Natural killer cell (primary cell): Measurements from ENCODE around the gene LEKR1. TPM values are rescaled to one million over a fixed set of nuclear protein-coding genes. Genes with fewer than 3 reads are reported as not detected.

Experiments used
- ATAC-seq, 3 donors: fragments of 150-1000 bp in 2 of 3; fragments of 200-7000 bp in 1 of 3; cut with Tn5 transposase; 1 replicate in 1 of 3; 2 replicates in 2 of 3; pipeline ENCODE4 v1.10.0; 2021; ENCODE audit warnings: mild to moderate bottlenecking in 2 of 3, moderate library complexity in 2 of 3
- DNase-seq, 2 donors: peaks; one replicate each; pipeline versions ENCODE4 v3.0.0 to v3.0.0-alpha.2; 2013 to 2021; ENCODE audit warnings: mixed read lengths in 1 of 2
- H3K27ac ChIP-seq: one replicate; pipeline ENCODE4 v1.5.1; 2013; ENCODE audit warnings: mild to moderate bottlenecking, low read length
- H3K27me3 ChIP-seq: one replicate; pipeline ENCODE4 v1.6.1; 2013; ENCODE audit warnings: low read length; ENCODE audit not compliant: control insufficient read depth, insufficient read depth
- H3K36me3 ChIP-seq: one replicate; pipeline ENCODE4 v1.6.1; 2013; ENCODE audit warnings: low read length; ENCODE audit not compliant: control insufficient read depth, insufficient read depth
- H3K4me1 ChIP-seq: one replicate; pipeline ENCODE4 v1.6.1; 2013; ENCODE audit warnings: low read length; ENCODE audit not compliant: control insufficient read depth, insufficient read depth
- H3K4me3 ChIP-seq: one replicate; pipeline ENCODE4 v1.5.1; 2013; ENCODE audit warnings: low read length
- H3K9me3 ChIP-seq: one replicate; pipeline ENCODE4 v1.6.1; 2013; ENCODE audit warnings: low read length; ENCODE audit not compliant: control insufficient read depth, insufficient read depth
- H3K27ac Mint-ChIP-seq, 2 donors: one replicate each; pipeline ENCODE4 v1.8.0; 2022; ENCODE audit warnings: mild to moderate bottlenecking in 2 of 2, mixed read lengths in 2 of 2, moderate library complexity in 1 of 2
- H3K27me3 Mint-ChIP-seq, 2 donors: one replicate each; pipeline ENCODE4 v1.8.0; 2022; ENCODE audit warnings: low read depth in 2 of 2, mixed read lengths in 2 of 2
- H3K36me3 Mint-ChIP-seq: one replicate; pipeline ENCODE4 v1.8.0; 2022; ENCODE audit warnings: mixed read lengths
- H3K4me1 Mint-ChIP-seq, 2 donors: one replicate each; pipeline ENCODE4 v1.8.0; 2022; ENCODE audit warnings: mixed read lengths in 2 of 2
- H3K4me3 Mint-ChIP-seq: one replicate; pipeline ENCODE4 v1.8.0; 2022; ENCODE audit warnings: mild to moderate bottlenecking, moderate library complexity, mixed read lengths
- H3K9me3 Mint-ChIP-seq, 2 donors: one replicate each; pipeline ENCODE4 v1.8.0; 2022; ENCODE audit warnings: mixed read lengths in 2 of 2
- CTCF ChIP-seq: fragments of 200-600 bp; IDR thresholded peaks from one replicate; pipeline ENCODE4 v1.8.0; 2022; ENCODE audit warnings: antibody characterized with exemption
- WGBS: methylation state at CpG from one replicate; pipeline ENCODE4 v1.1.7; 2013; ENCODE audit warnings: missing lambda C conversion rate; ENCODE audit not compliant: insufficient coverage; 5-methylcytosine and 5-hydroxymethylcytosine counted together
- intact Hi-C: fragments of 100-400 bp; cut with micrococcal nuclease; formaldehyde crosslinking; loops from one replicate; pipeline ENCODE4 v1.14.2; 2022
- total RNA-seq, 4 donors: library from RNA; stranded (reverse); fragments of 120-200 nt in 1 of 4; gene quantifications; one replicate each; pipeline versions ENCODE4 v1.2.3 to v1.2.4, GENCODE V29; 2013 to 2022

The LEKR1 gene
- total RNA-seq, 3 donors from 2014 or later (not counting 1 experiment from before 2014, with no cell fraction given), result 1.1 to 1.7 (median 1.2) TPM

- no peak for TF ChIP-seq CTCF
- intact Hi-C loops, result no loop called here
- Mint-ChIP-seq H3K27ac (no peak overlapping the region), H3K4me1 (no peaks in the 10 kb centered on the region), H3K27me3 (peaks cover 7 to 9% of the 10 kb centered on the region in 2 donors), H3K36me3 (no peaks in the 10 kb centered on the region), H3K9me3 (no peaks in the 10 kb centered on the region), H3K4me3 (no peak overlapping the region)
- Histone ChIP-seq H3K36me3 (no peaks in the 10 kb centered on the region), H3K27ac (no peak overlapping the region), H3K4me1 (no peaks in the 10 kb centered on the region), H3K9me3 (no peaks in the 10 kb centered on the region), H3K27me3 (peaks cover 2% of the 10 kb centered on the region), H3K4me3 (no peak overlapping the region)
- no peak for DNase-seq
- no peak for ATAC-seq
Observed at GRCh38 chr3:156997351-156997750, 171.2 kb downstream of the LEKR1 start.

DNA sequence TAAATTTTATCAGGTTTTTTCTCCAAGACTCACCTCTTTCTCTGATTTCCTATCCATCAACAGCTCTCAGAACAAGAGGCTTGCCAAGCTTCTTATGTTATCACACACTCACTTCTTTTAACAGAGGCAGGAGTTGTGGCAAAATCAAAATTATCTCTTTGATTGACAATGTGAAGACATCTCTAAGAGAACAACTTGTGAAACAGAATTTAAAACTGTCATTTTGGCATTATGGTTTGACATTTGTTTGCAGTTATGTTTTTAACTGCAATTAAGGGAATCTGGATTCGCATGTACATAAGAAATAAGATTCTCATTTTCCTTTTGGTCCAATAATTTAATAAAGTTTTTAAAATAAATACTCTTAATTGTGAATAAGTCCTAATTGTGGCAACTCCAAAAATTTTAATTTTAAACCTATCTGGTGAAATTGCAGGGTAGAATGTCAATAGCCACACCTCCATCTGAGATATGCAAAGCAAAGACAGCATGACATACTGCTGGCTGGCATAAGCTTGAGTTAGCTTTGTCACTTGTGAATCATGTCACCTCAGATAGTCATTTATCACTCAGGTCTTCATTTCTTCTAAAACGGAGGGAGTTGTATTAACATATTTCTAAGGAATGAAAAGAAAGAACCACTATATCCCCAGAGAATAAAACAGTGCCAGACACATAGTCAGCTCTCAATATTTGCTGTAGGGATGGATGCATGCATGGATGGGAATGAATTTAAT lies 175.2 kb downstream of the LEKR1 start:
- Mint-ChIP-seq H3K9me3 (no peaks in the 10 kb centered on the region), H3K4me3 (no peak overlapping the region), H3K36me3 (no peaks in the 10 kb centered on the region), H3K4me1 (no peaks in the 10 kb centered on the region), H3K27me3 (peaks cover 15 to 23% of the 10 kb centered on the region in 2 donors), H3K27ac (no peak overlapping the region)
- Histone ChIP-seq H3K27ac (no peak overlapping the region), H3K9me3 (no peaks in the 10 kb centered on the region), H3K36me3 (no peaks in the 10 kb centered on the region), H3K4me3 (no peak overlapping the region), H3K4me1 (no peaks in the 10 kb centered on the region), H3K27me3 (peaks cover 6% of the 10 kb centered on the region)
- DNase-seq (no peak), ATAC-seq (no peak)
- no CpG with 5 or more reads among the region's 2 CpGs for WGBS
- TF ChIP-seq CTCF, result no peak
- intact Hi-C loops, result no loop called here

DNA sequence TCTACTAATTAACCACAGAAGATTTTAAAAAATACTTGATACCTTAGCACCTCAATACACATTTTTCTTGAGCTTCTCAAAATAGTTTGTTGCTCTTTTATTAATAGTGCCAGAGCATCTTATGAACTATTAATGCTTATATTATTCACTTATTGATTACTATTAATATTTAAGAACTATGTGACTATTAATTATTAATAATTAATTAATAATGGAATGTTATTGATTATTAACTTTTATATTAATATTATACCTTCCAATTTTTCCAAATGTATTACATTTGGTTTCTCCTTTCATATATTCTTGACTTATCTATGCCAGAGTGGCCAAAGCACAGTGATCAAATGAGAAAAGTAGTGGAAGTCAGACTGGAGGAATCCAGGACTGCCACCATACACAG lies 195.5 kb downstream of the LEKR1 start:
- Mint-ChIP-seq H3K27me3 (peaks cover 4 to 9% of the 10 kb centered on the region in 2 donors), H3K36me3 (no peaks in the 10 kb centered on the region)

More for the DNA sequence above, 195.5 kb downstream of the LEKR1 start:
- no peaks in the 10 kb centered on the region for H3K9me3 Mint-ChIP-seq
- Histone ChIP-seq H3K27me3 (no peaks in the 10 kb centered on the region), H3K27ac (no peak overlapping the region), H3K4me1 (no peaks in the 10 kb centered on the region), H3K9me3 (no peaks in the 10 kb centered on the region), H3K4me3 (no peak overlapping the region), H3K36me3 (no peaks in the 10 kb centered on the region)
- no peaks in the 10 kb centered on the region for H3K4me1 Mint-ChIP-seq
- ATAC-seq (no peak), DNase-seq (no peak)
- TF ChIP-seq CTCF, result no peak
- H3K27ac Mint-ChIP-seq, result no peak overlapping the region
- no peak overlapping the region for H3K4me3 Mint-ChIP-seq
- intact Hi-C loops, result no loop called here
